ENCODE results near the gene KLC1.
"Not testable (repeated sequence)": the region's sequence is repeated elsewhere in the genome, so short reads cannot be mapped to it uniquely, and the experiment has no call there.

The KLC1 gene

DNA sequence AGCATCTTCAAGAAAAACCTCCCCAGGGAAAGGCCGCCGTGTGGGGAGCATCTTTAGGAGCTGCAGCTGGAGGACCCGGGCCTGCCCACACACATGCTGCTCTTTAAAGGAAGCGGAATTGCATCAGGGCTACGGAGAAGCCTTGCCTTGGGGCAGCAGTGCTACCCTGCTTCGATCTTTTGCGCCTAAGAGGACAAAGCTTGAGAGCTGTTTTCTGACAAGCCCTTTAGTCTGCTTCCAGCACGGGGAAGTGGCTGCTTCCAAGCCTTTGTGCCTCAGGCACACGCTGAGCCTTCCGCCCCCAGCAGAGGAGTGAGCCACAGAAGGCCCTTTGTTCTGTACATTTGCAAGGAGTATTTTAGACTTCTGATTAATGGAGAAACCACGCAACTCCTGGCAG, 34.7 kb upstream of the KLC1 start:
- no peak for TF ChIP-seq CTCF (IDR thresholded peaks at IDR 0.05; ENCODE audit: control extremely low read depth, extremely low read depth, low read depth, missing control alignments)
- no peak for DNase-seq (ENCODE audit: extremely low spot score)
- CTCF ChIA-PET = interaction anchor here (1.0 to 1.4 kb wide), 3 partner anchors 10 to 215 kb away, joined by 3 to 4 read pairs (median 3); no protein-coding TSS in a partner anchor
- POLR2A ChIA-PET = no interaction called here

GRCh38 chr14:103597623-103598377, 31.2 kb upstream of the KLC1 start:
- no peak for DNase-seq (ENCODE audit: extremely low spot score)
- POLR2A ChIA-PET = no interaction called here

GRCh38 chr14:103600503-103600902, 28.5 kb upstream of the KLC1 start:
- DNase-seq (ENCODE audit: extremely low spot score) = no peak
- no peak for TF ChIP-seq CTCF (IDR thresholded peaks at IDR 0.05; ENCODE audit: control extremely low read depth, extremely low read depth, low read depth, missing control alignments)
- POLR2A ChIA-PET = interaction anchor here (0.5 kb wide), 1 partner anchor 280 kb away, joined by 4 read pairs; no protein-coding TSS in a partner anchor
- CTCF ChIA-PET = no interaction called here

More at GRCh38 chr14:103597623-103598377, 31.2 kb upstream of the KLC1 start:
- no peak for TF ChIP-seq CTCF (IDR thresholded peaks at IDR 0.05; ENCODE audit: control extremely low read depth, extremely low read depth, low read depth, missing control alignments)
- CTCF ChIA-PET = no interaction called here

GRCh38 chr14:103604620-103605019, 24.4 kb upstream of the KLC1 start:
- POLR2A ChIA-PET = no interaction called here
- TF ChIP-seq CTCF (IDR thresholded peaks at IDR 0.05; ENCODE audit: control extremely low read depth, extremely low read depth, low read depth, missing control alignments) = no peak
- DNase-seq (ENCODE audit: extremely low spot score) = no peak
- CTCF ChIA-PET = interaction anchor here (1.0 kb wide), 1 partner anchor 21 kb away, joined by 3 read pairs; no protein-coding TSS in a partner anchor

GRCh38 chr14:103606963-103607668, 21.9 kb upstream of the KLC1 start:
- DNase-seq (ENCODE audit: extremely low spot score) = peak; percentile 64
- CTCF ChIA-PET = no interaction called here
- no peak for TF ChIP-seq CTCF (IDR thresholded peaks at IDR 0.05; ENCODE audit: control extremely low read depth, extremely low read depth, low read depth, missing control alignments)
- POLR2A ChIA-PET = interaction anchor here (0.5 to 0.6 kb wide), 2 partner anchors 10 to 1455 kb away, joined by 5 to 7 read pairs; no protein-coding TSS in a partner anchor

DNA sequence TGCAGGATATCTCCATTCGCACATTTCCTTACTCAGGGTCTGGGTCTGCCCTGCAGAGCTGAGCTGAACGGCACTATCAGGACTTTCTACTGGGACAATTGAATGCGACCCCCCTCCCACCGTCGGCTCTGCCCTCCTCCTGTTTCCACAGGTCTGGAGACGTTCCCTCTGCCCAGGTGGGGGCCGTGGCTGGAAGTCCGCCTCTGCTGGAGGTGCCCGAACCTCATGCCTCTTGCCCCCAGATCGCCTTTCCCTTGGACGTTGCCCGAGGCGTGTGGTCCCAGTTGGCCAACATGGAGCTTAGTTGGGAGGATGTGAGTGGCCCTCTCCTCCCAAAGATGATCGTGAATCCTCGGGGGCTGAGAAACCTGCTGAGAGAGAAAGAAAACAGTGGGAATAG, 21.2 kb upstream of the KLC1 start:
- no peak for TF ChIP-seq CTCF (IDR thresholded peaks at IDR 0.05; ENCODE audit: control extremely low read depth, extremely low read depth, low read depth, missing control alignments)
- CTCF ChIA-PET = interaction anchor here (0.7 to 0.9 kb wide), 2 partner anchors 13 to 31 kb away, joined by 3 read pairs; no protein-coding TSS in a partner anchor
- POLR2A ChIA-PET = no interaction called here
- DNase-seq (ENCODE audit: extremely low spot score) = no peak

- DNase-seq (ENCODE audit: extremely low spot score); CTCF ChIA-PET; POLR2A ChIA-PET: not testable (repeated sequence)
Observed at GRCh38 chr14:103609081-103609480, 19.9 kb upstream of the KLC1 start.

Measured in GM10248 (cell line).